Lung microvascular endothelial cell (primary cell): ENCODE measurements around the gene SUPT3H. TPM values are rescaled to one million over a fixed set of nuclear protein-coding genes. Genes with fewer than 3 reads are reported as not detected.

Experiments
- DNase-seq, 2 donors: peaks; one replicate each; pipeline versions ENCODE4 v3.0.0 to v3.0.0-alpha.2; 2010; ENCODE audit warnings: low read depth in 2 of 2
- total RNA-seq: library from RNA; depleted of rRNA; stranded (reverse); fragments of >200 nt; gene quantifications from 2 replicates; pipeline ENCODE4 v1.2.1, GENCODE V29; 2014

The SUPT3H gene
- total RNA-seq, 1 donor from 2014 or later: 2.8 TPM

DNA sequence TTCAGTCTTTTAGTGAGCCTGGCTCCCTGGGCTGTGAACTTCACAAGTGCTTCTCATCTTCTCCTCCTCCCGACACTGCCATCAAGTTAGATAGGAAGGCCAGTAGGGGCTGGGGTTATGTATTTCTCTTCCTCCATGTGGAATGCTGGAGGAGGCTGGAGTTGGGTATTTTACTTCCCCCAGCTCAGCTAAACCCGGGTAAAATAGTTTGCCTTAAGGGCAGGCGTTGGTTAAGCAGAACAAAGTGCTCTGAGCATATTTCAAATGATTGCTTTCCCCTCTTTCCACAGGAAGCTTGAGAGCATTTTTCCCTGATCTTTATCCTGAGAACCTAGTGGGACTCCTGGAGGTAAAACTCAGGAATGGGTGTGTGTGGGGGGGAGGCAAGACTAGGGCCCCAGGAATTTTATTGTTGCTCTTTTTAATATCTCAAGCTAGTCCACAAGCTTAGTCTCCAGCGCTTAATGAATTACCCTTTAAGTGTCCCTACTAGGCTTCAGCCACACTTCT is 16.9 kb upstream of the SUPT3H start:
- DNase-seq: no peak

DNA sequence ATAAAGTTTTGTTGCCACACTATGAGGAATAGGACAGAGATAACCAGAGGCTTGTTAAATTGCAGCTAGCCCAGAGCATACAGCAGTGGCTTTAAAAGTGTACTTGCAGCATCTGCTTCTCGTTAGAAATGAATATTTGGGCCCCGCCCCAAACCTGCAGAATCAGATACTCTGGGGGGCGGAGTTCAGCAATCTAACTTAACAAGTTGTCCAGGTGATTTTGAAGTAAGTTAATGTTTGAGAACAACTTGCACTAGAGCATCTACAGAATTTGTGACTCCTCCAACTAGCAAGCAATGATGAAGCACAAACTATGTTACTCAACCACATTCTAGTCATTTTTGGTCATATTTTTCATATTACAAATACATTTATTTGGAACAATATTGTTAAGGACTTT is 10.6 kb upstream of the SUPT3H start:
- no peak for DNase-seq

DNA sequence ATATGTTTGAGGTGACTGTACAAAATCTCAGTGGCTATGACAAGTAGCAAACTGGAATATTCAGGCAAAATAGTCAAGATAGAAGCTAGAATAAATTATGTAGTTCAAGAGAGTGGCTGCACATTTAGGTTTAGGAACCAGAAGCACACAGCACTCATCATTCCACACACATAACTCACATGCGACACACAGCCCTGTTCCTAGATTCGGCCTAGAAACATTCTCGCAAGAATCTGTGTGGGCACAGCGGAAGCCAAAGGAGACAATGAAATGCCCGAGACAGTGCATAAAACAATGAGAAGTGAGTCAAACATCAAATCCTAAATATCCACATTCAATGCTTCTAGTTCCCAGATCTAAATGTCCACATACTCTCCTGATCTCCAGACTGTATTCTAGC is 9.5 kb upstream of the SUPT3H start:
- no peak for DNase-seq

DNA sequence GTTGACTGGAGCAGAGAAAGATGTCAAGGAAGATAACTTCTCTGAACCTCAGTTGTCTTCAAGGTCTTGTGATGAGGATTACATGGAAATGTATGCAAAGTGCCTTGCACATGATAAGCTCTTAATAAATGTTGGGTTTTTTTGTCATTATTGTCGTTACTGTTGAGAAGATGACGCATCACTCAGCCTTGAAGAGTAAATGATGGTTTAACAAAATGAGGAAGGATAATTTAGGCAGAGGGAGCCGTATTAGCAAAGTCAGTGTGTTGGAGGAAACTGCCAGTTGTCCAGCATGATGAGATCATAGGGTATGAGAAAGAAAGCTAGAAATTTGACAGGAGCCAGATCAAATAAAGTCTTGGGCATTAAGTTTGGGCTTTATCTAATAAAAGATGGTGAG is 8.8 kb upstream of the SUPT3H start:
- DNase-seq: no peak

DNA sequence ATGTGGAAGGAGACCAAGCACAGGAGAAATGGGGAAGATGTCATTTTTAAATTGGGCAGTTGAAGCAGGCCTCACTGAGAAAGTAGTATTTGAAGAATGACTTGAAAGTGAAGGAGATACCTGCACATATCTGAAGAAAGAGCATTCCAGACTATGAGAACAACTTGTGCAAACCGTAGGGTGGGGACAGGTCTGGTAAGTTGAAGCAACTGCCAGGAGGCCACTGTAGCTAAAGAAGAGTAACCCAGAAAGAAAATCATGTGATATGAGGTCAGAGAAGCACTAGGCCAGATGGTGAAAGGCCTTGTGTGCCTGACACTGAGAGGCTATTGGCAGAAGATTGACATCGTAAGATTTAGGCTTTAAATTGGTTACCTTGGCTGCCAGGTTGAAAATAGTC is 4.7 kb upstream of the SUPT3H start:
- no peak for DNase-seq

DNA sequence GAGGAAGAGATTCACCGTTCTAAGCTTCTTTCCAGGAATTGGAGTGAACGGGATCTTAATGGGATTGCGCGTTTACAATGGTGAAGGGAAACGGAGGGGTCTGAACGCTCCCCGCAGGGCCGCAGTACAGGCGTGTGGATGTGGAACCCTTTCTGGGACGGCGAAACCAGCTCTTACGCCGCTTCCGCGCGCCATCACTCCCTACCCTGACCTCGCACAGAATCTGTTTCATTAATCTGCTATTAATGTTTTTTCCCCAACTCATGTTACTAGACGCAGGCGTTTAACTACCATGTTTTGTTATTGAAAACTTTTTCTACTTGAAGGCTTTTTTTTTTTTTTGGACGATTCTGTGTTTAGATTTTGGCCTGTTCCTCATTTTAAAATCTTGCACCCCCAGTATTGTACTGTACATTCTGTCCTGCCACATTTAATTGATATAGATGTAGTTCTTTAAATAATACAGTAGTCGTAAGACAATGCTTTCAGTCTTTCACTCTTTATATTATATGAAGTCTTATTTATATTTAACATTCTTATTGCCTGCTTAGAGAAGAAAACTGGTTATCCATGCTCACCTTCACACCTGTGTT is 696 bp upstream of the SUPT3H start:
- peak; percentile 57 to 60 for DNase-seq

DNA sequence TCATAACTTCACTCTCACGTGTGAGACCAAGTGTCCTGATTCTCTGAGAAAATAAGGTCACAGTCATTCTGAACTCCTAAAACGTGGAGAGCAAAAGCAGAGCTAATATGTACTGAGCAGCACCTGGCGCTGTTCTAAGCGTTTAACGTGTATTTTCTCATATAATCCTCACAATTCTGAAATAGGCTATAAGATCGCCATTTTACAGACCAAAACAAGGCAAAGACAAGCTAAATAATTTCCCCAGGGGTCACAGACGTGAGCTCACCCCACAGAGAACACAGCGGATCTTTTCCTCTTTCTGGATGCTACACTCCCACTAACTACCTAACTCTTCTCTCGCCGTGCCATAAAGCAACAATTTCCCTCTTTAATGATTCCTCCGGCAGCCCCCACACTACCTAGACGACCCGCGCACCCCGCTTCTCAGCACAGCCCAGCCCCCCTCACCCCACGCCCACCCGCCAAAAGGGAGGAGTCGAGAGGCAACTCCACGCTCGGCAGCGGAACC is 636 bp downstream of the SUPT3H start:
- peak; percentile 16 to 34 for DNase-seq

DNA sequence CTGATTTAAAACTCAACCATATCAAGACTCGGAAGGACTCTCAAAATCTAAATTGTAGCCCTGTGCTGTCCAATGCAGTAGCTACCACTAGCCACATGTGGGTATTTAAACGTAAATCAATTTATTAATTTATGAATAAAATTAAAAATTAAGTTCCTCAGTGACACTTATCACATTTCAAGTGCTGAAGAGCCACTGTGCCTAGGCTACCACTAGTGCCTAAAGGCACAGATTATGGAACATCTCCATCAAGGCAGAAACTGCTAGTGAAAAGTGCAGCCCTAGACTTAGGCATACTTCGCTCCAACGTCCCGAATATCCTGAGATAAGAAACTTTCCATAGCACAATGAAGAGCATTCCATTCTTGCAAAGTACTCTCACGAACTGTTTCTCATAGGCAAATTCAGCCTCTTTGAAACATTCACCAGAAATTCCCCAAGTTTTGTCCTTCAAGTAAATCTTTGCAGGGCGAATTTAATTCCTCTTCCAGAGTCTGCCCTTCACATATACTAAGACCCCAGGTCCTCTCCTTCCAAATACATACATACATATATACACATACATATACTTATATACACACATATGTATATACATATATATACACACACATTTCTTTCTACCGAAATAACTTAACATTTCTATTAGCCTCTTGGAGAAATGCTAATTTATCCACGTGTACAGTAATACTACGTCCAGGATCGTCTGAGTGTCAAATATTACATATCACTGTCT is 1.3 kb downstream of the SUPT3H start:
- no peak for DNase-seq

DNA sequence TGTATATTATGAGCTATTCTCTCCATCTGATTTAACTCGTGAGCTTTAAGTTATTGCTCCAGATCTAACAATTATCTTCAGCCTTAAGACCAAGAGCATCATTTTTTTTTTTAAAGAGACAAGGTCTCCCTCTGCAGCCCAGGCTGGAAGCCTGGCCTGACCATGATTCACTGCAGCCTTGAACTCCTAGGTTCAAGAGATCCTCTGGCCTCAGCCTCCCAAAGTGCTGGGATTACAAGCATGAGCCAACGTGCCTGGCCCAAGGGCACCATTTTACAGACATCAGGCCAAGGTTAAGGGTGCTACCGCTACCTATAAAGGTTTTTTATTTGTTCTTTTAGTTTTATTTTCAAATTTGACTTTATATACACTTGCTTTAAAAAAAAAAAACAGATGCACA is 2.3 kb downstream of the SUPT3H start:
- no peak for DNase-seq

DNA sequence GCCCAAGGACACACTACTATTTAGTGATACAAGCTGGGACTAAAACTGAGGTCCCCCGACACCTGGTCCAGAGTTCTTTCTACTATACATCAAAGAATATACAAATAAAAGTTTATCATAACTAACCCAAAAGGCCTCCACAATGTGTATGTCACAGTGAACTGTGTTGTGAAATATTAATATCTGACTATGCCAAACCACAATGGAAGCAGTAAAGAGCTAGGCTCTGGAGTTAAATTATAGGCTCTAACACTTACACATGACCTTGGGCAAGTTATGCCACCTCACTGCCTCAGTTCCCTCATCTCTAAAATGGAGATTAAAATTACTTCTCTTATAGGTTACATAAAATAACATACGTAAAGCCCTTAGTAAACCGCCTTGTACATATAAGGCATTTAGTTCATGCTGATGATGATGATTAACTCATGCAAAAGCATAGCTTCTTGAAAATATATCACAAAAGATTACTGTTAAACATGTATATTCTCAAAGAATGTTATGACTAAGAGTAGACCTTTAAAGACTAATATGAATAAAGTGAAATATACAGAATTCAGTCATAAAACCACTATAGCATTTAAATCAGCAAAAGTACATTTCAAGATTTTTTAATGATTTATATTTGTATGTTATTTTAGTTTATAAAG is 5.7 kb downstream of the SUPT3H start:
- DNase-seq: no peak

DNA sequence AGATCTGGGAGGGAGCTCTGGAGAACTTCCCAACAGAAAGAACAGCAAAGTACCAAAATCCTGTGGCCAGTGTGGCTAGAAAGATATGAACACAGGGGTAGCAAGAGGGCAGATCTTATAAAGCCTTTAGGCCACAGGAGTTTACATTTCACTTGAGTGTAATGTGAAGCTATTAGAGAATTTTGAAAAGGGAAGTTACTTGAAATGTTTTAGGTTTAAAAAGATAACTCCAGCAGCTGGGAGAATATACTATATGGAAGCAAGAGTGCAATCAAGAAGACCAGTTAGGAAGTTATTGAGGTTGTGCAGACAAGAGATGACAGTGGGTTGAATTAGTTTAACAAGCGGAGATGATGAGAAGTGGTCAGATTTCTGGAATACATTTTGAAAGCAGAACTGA is 7.9 kb downstream of the SUPT3H start:
- DNase-seq: no peak

DNA sequence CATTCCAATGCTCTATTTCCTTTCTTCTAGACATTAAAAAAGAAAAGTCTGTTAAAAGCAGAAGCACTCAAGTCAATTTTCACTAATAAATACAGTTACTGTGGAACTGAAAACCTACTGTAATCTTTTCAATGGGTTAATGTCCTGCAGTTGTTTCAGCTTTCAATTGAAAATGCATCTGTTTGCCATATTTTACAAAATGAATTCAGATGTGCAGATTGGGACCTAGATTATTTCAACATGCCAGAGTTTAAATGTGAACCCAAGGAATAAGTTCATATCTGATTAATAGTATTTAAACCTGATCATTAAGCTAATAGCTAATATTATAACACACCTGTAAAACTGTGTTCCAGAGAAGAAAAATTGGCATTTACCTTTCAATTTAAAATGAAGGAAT is 9.7 kb downstream of the SUPT3H start:
- no peak for DNase-seq

DNA sequence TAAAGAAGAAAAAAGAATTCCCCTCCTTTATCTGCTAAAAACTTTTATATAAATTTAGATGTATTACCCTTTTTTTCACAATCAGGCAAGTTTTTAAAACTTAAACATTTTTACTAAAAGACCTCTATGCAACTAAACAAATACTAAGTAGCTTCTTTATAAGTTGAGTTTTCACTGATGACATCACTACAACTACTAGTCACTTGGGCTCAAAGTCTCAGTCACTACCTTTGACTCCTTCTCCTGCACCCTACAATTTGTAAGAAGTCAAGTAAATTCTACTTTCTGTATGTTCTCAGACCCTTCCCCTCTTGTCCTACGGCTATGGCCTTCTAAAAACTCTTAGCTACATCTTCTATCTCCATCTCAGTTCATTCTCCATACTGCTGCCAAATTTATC is 11.2 kb downstream of the SUPT3H start:
- no peak for DNase-seq

DNA sequence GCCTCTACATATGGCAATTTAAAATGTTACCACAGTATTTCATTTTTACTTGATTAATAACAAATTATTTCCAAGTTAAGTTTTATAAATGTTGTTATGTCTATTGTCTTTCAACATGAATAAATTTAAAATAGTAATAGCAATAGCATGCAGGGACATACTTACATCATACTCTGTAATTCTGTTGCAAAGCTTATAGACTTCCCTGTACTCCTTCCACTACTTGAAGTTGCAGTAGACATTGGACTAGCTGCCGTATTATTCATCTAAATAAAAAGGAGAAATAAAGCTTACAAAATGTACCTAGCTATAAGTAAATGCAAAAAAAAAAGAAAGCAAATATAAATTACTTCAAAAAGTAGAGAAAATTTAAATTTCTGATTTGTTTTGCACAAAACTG is 12.7 kb downstream of the SUPT3H start:
- DNase-seq: no peak

DNA sequence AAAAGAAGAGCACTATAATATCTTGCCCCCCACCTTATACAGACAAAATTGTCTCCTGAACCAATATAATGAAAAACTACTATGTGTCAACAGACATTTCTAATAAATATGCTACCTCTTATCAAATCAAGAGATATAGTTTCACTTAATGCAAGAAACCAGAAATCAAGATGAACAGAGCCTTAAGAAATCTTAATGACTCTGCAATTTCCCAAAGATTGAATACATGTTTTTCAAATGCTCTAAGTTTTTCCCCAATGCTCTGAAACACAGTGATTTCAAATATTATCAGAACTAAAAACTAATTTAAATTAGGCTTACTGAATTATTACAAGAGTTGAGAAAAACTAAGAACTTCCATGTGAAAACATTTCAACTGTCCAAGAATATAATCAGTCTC is 13.3 kb downstream of the SUPT3H start:
- no peak for DNase-seq

DNA sequence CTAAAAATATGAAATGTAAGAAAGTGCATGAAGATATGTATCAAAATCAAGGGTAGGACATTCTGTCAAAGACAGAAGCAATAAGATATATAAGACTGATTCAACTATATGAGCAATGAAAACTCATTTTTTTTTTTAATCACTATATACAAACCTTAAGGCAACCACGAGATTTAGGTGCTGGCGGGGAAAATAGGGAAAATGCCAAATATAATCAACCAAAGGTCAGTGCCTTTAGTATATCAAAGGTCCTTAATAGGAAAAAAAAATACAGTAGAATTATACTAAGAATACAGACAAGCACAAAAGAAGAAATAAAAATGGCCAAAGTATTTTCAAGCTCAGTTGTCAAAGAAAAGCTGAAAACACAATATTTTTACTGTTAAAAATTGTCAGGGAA is 24.1 kb downstream of the SUPT3H start:
- DNase-seq: no peak

DNA sequence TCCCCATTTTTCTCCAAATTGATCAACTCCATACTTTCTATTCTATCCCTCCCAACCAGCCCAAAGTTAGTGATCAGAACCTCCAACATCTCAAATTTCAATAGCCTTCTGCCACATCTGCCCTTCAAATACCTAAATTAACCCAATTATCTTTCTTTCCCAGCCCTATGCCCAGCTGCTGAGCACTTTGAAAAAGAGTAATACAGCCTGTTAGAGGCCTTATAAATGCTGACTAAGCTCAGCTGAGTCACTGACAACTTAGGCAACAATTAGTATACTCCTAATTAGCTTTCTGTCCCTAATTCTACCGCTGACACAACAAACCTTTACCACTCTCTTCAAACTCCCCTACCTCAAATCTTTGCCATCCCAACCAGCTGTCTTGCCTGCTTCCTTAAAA is 26.1 kb downstream of the SUPT3H start:
- no peak for DNase-seq

DNA sequence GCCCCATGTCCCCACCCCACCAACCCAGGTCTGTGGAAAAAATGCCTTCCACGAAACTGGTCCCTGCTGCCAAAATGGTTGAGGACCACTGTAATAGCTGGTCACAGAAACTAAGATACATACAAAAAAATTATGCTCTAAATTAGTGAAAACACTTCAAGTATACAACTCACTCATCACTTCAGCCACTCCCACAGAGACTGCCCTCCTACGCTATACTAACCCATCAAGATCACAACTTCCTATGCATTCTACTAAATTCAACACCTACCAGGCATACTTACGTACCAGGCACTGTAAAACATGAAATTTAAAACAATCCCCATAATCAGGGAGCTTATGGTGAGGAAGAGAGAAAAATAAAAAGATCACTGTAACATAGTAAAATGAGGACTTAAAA is 26.7 kb downstream of the SUPT3H start:
- DNase-seq: no peak

DNA sequence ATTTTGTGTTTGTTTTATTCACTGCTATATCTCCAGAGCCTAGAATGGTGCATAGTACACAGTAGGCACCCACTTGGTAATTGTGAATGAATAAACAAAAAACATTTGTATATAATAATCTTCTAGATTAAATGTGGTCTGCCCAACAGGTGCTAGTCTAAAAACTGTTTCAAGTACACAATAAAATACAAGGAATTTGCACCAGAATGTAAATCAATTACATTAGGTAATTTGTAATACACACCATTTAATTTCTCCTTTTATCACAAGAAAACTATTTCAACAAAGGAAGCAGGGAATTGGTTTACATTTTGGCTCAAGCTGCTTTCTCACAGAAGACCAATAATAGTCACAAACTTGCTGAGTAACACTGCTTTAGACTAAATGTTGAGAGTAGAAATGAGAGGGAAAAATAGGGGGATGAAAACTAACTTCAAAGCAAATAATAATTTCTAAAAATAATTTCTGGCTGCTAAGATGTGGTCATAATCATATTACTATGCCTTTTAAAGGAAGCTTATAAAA is 27.5 kb downstream of the SUPT3H start:
- no peak for DNase-seq

DNA sequence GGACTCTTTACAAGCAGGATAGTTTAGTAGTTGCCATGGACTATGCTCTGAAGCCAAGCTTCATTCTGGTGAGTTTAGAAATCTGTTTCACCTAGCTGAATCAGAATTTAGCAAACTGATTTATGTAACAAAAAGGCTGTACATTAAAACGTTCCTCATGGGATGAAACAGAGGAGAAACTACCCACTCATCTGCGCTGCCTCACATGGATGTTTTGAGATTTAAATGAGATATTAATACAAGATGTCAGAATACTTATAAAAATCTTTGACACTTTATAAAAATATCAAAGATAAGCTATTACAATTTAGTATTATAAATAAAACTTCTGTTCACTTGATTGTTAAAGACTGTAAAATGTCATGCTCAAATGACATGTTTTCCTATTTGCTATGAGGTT is 32.8 kb downstream of the SUPT3H start:
- DNase-seq: no peak

DNA sequence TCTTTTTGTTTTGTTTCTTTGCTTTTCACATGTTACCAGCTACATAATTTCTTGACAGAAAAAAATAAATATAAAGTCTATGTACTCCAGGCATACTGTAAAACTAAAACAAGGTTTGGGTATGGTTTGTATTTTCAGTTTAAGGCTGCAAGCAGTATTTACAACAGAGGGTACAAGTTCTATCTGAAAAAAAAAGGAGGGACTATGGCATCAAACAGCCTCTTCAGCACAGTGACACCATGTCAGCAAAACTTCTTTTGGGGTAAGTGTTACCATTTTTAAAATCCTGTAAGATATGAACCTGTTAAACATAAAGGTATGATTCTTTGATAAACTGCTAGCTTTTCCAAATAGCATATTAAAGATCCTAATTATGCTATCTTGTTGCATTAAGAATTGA is 49.2 kb downstream of the SUPT3H start:
- no peak for DNase-seq

DNA sequence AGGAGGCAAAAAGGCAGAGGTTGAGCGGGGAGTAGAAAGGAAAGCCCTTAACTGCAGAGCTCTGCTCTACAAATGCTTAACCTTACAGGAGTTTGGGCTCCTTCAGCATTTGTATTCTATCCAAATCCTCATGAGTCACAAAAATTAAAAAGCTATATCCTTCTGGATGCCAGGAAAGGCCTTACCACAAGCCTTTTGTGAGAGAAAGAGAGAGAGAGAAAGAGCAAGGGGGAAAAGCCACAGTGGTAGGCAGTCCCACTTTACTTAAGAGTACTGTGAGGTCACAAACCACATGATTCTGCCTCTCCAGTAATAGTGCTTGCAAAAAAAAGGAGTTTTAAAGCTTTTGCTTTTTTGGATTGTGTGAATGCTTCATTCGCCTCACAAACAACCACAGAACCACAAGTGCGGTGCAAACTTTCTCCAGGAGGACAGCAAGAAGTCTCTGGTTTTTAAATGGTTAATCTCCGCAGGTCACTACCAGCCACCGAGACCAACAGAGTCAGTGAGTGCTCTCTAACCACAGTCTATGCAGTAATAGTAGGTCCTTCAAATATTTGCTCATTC is 49.7 kb downstream of the SUPT3H start, which contains the start of gene RUNX2:
Gene RUNX2, plus strand, starts transcription at position 375 of the 567 bp plus-strand sequence. CDS start 397 bp downstream, outside the sequence.
- peak in 1 of 2 donors; percentile 20 for DNase-seq
